SK-N-SH treated with all-trans-retinoic acid at 6 μM for 48 hours (cell line): ENCODE results near the gene OR2W3.

ENCODE experiments used
- ARNTL ChIP-seq: fragments of 450-650 bp; formaldehyde crosslinking; IDR thresholded peaks from 2 replicates; pipeline ENCODE4 v1.5.0; 2020; ENCODE audit warnings: low read depth, mild to moderate bottlenecking, moderate library complexity, borderline replicate concordance
- CREB5 ChIP-seq: fragments of 250-450 bp; sonication (Bioruptor Pico); IDR thresholded peaks from 2 replicates; pipeline ENCODE4 v1.5.1; 2020; ENCODE audit warnings: low read depth, mild to moderate bottlenecking, moderate library complexity
- CSDC2 ChIP-seq: fragments of 250-450 bp; sonication (Bioruptor Pico); IDR thresholded peaks from 2 replicates; pipeline ENCODE4 v1.5.0; 2020; ENCODE audit warnings: mild to moderate bottlenecking, moderate library complexity
- ISL1 ChIP-seq: fragments of 250-450 bp; sonication (Bioruptor Pico); IDR thresholded peaks from 2 replicates; pipeline ENCODE4 v2.1.2; 2022; ENCODE audit warnings: mild to moderate bottlenecking, moderate library complexity
- POU6F1 ChIP-seq: fragments of 250-450 bp; sonication (Bioruptor Pico); IDR thresholded peaks from 2 replicates; pipeline ENCODE4 v1.8.0; 2021; ENCODE audit warnings: low read depth, mild to moderate bottlenecking, moderate library complexity, borderline replicate concordance
- PPARA ChIP-seq: fragments of 250-450 bp; sonication (Bioruptor Pico); IDR thresholded peaks from 2 replicates; pipeline ENCODE4 v1.5.0; 2020; ENCODE audit warnings: mild to moderate bottlenecking, borderline replicate concordance
- RARB ChIP-seq: fragments of 250-450 bp; sonication (Bioruptor Pico); IDR thresholded peaks from 2 replicates; pipeline ENCODE4 v1.8.0; 2021; ENCODE audit warnings: mild to moderate bottlenecking, moderate library complexity
- SNAI2 ChIP-seq: fragments of 250-450 bp; sonication (Bioruptor Pico); IDR thresholded peaks from 2 replicates; pipeline ENCODE4 v1.5.0; 2020; ENCODE audit warnings: mild to moderate bottlenecking, moderate library complexity
- TCF4 ChIP-seq: fragments of 250-450 bp; sonication (Bioruptor Pico); IDR thresholded peaks from 2 replicates; pipeline ENCODE4 v1.8.0; 2021; ENCODE audit warnings: mild to moderate bottlenecking, moderate library complexity, borderline replicate concordance
- ZNF8 ChIP-seq: fragments of 450-650 bp; formaldehyde crosslinking; IDR thresholded peaks from 2 replicates; pipeline ENCODE4 v1.5.0; 2020; ENCODE audit warnings: mild to moderate bottlenecking, moderate library complexity

GRCh38 chr1:247848346-247848745, 47.0 kb upstream of the OR2W3 start:
- TF ChIP-seq POU6F1 (CRISPR knock-in tag): no peak
- no peak for TF ChIP-seq CSDC2 (CRISPR knock-in tag)
- no peak for TF ChIP-seq TCF4 (CRISPR knock-in tag)
- TF ChIP-seq RARB (CRISPR knock-in tag): no peak
- TF ChIP-seq ZNF8 (CRISPR knock-in tag): no peak
- TF ChIP-seq ISL1 (CRISPR knock-in tag): no peak
- no peak for TF ChIP-seq ARNTL (CRISPR knock-in tag)
- no peak for TF ChIP-seq PPARA
- TF ChIP-seq CREB5 (CRISPR knock-in tag): no peak
- no peak for TF ChIP-seq SNAI2
